CD14-positive monocyte (primary cell): ENCODE data around the gene EXOC6B. TPM values are rescaled to one million over a fixed set of nuclear protein-coding genes. Genes with fewer than 3 reads are reported as not detected.

Source experiments
- DNase-seq, 3 donors: peaks; one replicate each; pipeline ENCODE4 v3.0.0-alpha.2; 2011 to 2022
- H2AFZ ChIP-seq: 2 replicates; pipeline ENCODE4 v1.6.0; 2012; ENCODE audit warnings: mild to moderate bottlenecking, low read depth, low read length, inconsistent platforms; ENCODE audit not compliant: insufficient read depth, poor library complexity, severe bottlenecking
- H3K27ac ChIP-seq, 2 donors: 1 replicate in 1 of 2; 2 replicates in 1 of 2; pipeline ENCODE4 v1.5.1; 2012 to 2013; ENCODE audit warnings: low read length in 2 of 2, control low read depth in 1 of 2, inconsistent platforms in 1 of 2, low read depth in 1 of 2, mild to moderate bottlenecking in 1 of 2
- H3K27me3 ChIP-seq, 2 donors: one replicate each; pipeline versions ENCODE4 v1.6.0 to v1.6.1; 2011 to 2013; ENCODE audit warnings: low read length in 2 of 2; ENCODE audit not compliant: control insufficient read depth in 2 of 2, insufficient read depth in 2 of 2
- H3K36me3 ChIP-seq, 2 donors: replicated peaks in 1 of 2; 1 replicate in 1 of 2; 2 replicates in 1 of 2; pipeline versions ENCODE4 v1.5.1 to v1.6.1; 2012 to 2013; ENCODE audit warnings: low read length in 2 of 2, control low read depth in 1 of 2, inconsistent platforms in 1 of 2, mild to moderate bottlenecking in 1 of 2; ENCODE audit not compliant: insufficient read depth in 2 of 2, control insufficient read depth in 1 of 2
- H3K4me1 ChIP-seq, 2 donors: 1 replicate in 1 of 2; 2 replicates in 1 of 2; pipeline versions ENCODE4 v1.5.1 to v1.6.1; 2012 to 2013; ENCODE audit warnings: low read length in 2 of 2, control low read depth in 1 of 2, inconsistent platforms in 1 of 2, mild to moderate bottlenecking in 1 of 2, moderate library complexity in 1 of 2; ENCODE audit not compliant: insufficient read depth in 2 of 2, control insufficient read depth in 1 of 2
- H3K4me2 ChIP-seq: replicated peaks from 2 replicates; pipeline ENCODE3; 2012; ENCODE audit warnings: low read length, moderate library complexity, mild to moderate bottlenecking; ENCODE audit not compliant: poor library complexity, severe bottlenecking; ENCODE audit errors: extremely low read depth
- H3K4me3 ChIP-seq, 3 experiments: fragments of 200-600 bp in 1 of 3; sonication (generic) in 1 of 3; replicated peaks in 1 of 3; 1 replicate in 2 of 3; 2 replicates in 1 of 3; pipeline ENCODE4 v1.5.1; 2011 to 2013; ENCODE audit warnings: low read length in 3 of 3, mild to moderate bottlenecking in 3 of 3, control low read depth in 2 of 3, low read depth in 2 of 3, inconsistent platforms in 1 of 3, moderate library complexity in 1 of 3
- H3K79me2 ChIP-seq: 2 replicates; pipeline ENCODE4 v1.6.0; 2012; ENCODE audit warnings: mild to moderate bottlenecking, control low read depth, inconsistent platforms, low read length, moderate library complexity; ENCODE audit not compliant: insufficient read depth
- H3K9ac ChIP-seq: 2 replicates; pipeline ENCODE4 v1.6.0; 2017; ENCODE audit warnings: low read length, mild to moderate bottlenecking; ENCODE audit not compliant: insufficient read depth, poor library complexity, severe bottlenecking
- H3K9me3 ChIP-seq, 2 donors: replicated peaks in 1 of 2; 1 replicate in 1 of 2; 2 replicates in 1 of 2; pipeline versions ENCODE4 v1.5.1 to v1.6.1; 2012 to 2013; ENCODE audit warnings: low read length in 2 of 2, control low read depth in 1 of 2; ENCODE audit not compliant: control insufficient read depth in 1 of 2, insufficient read depth in 1 of 2
- H4K20me1 ChIP-seq: 2 replicates; pipeline ENCODE4 v1.6.0; 2012; ENCODE audit warnings: mild to moderate bottlenecking, low read length, control low read depth, moderate library complexity; ENCODE audit not compliant: insufficient read depth
- H3K27ac Mint-ChIP-seq, 7 donors: one replicate each; pipeline ENCODE4 v1.8.0; 2020; ENCODE audit warnings: mild to moderate bottlenecking in 7 of 7, mixed read lengths in 7 of 7, moderate library complexity in 6 of 7, inconsistent platforms in 2 of 7
- H3K27me3 Mint-ChIP-seq, 3 donors: one replicate each; pipeline ENCODE4 v1.8.0; 2021 to 2022; ENCODE audit warnings: low read depth in 3 of 3, mild to moderate bottlenecking in 3 of 3, mixed read lengths in 3 of 3, moderate library complexity in 3 of 3, inconsistent platforms in 1 of 3
- H3K36me3 Mint-ChIP-seq, 2 donors: one replicate each; pipeline ENCODE4 v1.8.0; 2020; ENCODE audit warnings: mixed read lengths in 2 of 2, inconsistent platforms in 1 of 2, mild to moderate bottlenecking in 1 of 2
- H3K4me1 Mint-ChIP-seq: one replicate; pipeline ENCODE4 v1.8.0; 2020; ENCODE audit warnings: mild to moderate bottlenecking, mixed read lengths
- H3K4me3 Mint-ChIP-seq, 2 donors: one replicate each; pipeline ENCODE4 v1.8.0; 2020; ENCODE audit warnings: mild to moderate bottlenecking in 2 of 2, mixed read lengths in 2 of 2, moderate library complexity in 1 of 2
- H3K9me3 Mint-ChIP-seq, 7 donors: one replicate each; pipeline ENCODE4 v1.8.0; 2020 to 2022; ENCODE audit warnings: mixed read lengths in 7 of 7, mild to moderate bottlenecking in 6 of 7, moderate library complexity in 6 of 7, inconsistent platforms in 2 of 7
- CTCF ChIP-seq: fragments of 200-600 bp; IDR thresholded peaks from one replicate; pipeline ENCODE4 v1.8.0; 2022; ENCODE audit warnings: antibody characterized with exemption, mild to moderate bottlenecking
- WGBS: methylation state at CpG from one replicate; pipeline ENCODE4 v1.1.5; 2013; ENCODE audit warnings: missing lambda C conversion rate; ENCODE audit not compliant: insufficient coverage; 5-methylcytosine and 5-hydroxymethylcytosine counted together
- intact Hi-C, 2 donors: fragments of 100-400 bp; cut with micrococcal nuclease; formaldehyde crosslinking; loops; one replicate each; pipeline versions ENCODE4 v1.15.0 to v1.15.1; 2023
- polyA plus RNA-seq, 3 donors: library from polyadenylated mRNA; depleted of rRNA in 1 of 3; unstranded in 2 of 3; stranded (reverse) in 1 of 3; fragments of 300-500 nt in 2 of 3; fragments of >200 nt in 1 of 3; fragmentation: Illumina TruSeq in 2 of 3; gene quantifications; 1 replicate in 2 of 3; 2 replicates in 1 of 3; pipeline ENCODE4 v1.2.3, GENCODE V29; 2012 to 2021

Gene EXOC6B
- polyA plus RNA-seq, 3 donors, result 1.8 to 2.8 (median 2.1) TPM

- peaks cover 0 to 3% (median 0%) of the 10 kb centered on the region in 3 donors for H3K27me3 Mint-ChIP-seq
- no peaks in the 10 kb centered on the region for H3K4me1 Mint-ChIP-seq
- no peak for TF ChIP-seq CTCF
- peaks cover 12 to 14% of the 10 kb centered on the region in 2 donors for H3K9me3 ChIP-seq
- intact Hi-C loops, result no loop called here
- no peak for DNase-seq
- no peak overlapping the region for H3K27ac ChIP-seq
- no peak overlapping the region for H3K27ac Mint-ChIP-seq
- H3K4me3 ChIP-seq, result no peak overlapping the region
- H3K4me2 ChIP-seq, result no peak overlapping the region
- no peaks in the 10 kb centered on the region for H4K20me1 ChIP-seq
- H2AFZ ChIP-seq, result no peak overlapping the region
- WGBS, result no CpG with 5 or more reads among the region's 3 CpGs
- H3K4me3 Mint-ChIP-seq, result no peak overlapping the region
- H3K36me3 ChIP-seq, result no peaks in the 10 kb centered on the region
- H3K9ac ChIP-seq, result no peak overlapping the region
- H3K9me3 Mint-ChIP-seq, result peaks cover 19 to 41% (median 26%) of the 10 kb centered on the region in 7 donors
- no peaks in the 10 kb centered on the region for H3K27me3 ChIP-seq
- H3K4me1 ChIP-seq, result no peaks in the 10 kb centered on the region
- H3K36me3 Mint-ChIP-seq, result no peaks in the 10 kb centered on the region
- H3K79me2 ChIP-seq, result no peaks in the 10 kb centered on the region
These were observed 387.5 kb downstream of the EXOC6B start for GRCh38 chr2:72438364-72438763.

GRCh38 chr2:72431737-72432136 lies 394.1 kb downstream of the EXOC6B start:
- intact Hi-C loops, result no loop called here
- no CpG with 5 or more reads among the region's 4 CpGs for WGBS

More at GRCh38 chr2:72431737-72432136, 394.1 kb downstream of the EXOC6B start:
- no peaks in the 10 kb centered on the region for H3K27me3 Mint-ChIP-seq
- no peak overlapping the region for H3K27ac ChIP-seq
- peaks cover 13 to 19% of the 10 kb centered on the region in 2 donors for H3K9me3 ChIP-seq
- no peaks in the 10 kb centered on the region for H3K36me3 Mint-ChIP-seq
- H4K20me1 ChIP-seq, result no peaks in the 10 kb centered on the region
- no peak for TF ChIP-seq CTCF
- peaks cover 13 to 33% (median 19%) of the 10 kb centered on the region in 7 donors for H3K9me3 Mint-ChIP-seq
- H3K27me3 ChIP-seq, result no peaks in the 10 kb centered on the region
- DNase-seq, result no peak
- H3K4me3 ChIP-seq, result no peak overlapping the region
- H3K4me1 Mint-ChIP-seq, result no peaks in the 10 kb centered on the region
- no peak overlapping the region for H3K4me3 Mint-ChIP-seq
- no peak overlapping the region for H3K9ac ChIP-seq
- no peaks in the 10 kb centered on the region for H3K79me2 ChIP-seq
- H3K4me2 ChIP-seq, result no peak overlapping the region
- H2AFZ ChIP-seq, result no peak overlapping the region
- no peak overlapping the region for H3K27ac Mint-ChIP-seq
- H3K4me1 ChIP-seq, result no peaks in the 10 kb centered on the region
- no peaks in the 10 kb centered on the region for H3K36me3 ChIP-seq
